Activated CD4-positive, alpha-beta T cell treated with anti-CD3 and anti-CD28 coated beads, Interleukin-2, amount 50 U/mL, for 24 hours (primary cell): Measurements from ENCODE around the gene C19orf33.
"Not testable (repeated sequence)": the region's sequence is repeated elsewhere in the genome, so short reads cannot be mapped to it uniquely, and the experiment has no call there.

ENCODE experiments used
- DNase-seq, 2 donors: peaks; one replicate each; pipeline ENCODE4 v3.0.0-alpha.2; 2020; ENCODE audit warnings: low read depth in 1 of 2, low spot score in 1 of 2

The C19orf33 gene

DNA sequence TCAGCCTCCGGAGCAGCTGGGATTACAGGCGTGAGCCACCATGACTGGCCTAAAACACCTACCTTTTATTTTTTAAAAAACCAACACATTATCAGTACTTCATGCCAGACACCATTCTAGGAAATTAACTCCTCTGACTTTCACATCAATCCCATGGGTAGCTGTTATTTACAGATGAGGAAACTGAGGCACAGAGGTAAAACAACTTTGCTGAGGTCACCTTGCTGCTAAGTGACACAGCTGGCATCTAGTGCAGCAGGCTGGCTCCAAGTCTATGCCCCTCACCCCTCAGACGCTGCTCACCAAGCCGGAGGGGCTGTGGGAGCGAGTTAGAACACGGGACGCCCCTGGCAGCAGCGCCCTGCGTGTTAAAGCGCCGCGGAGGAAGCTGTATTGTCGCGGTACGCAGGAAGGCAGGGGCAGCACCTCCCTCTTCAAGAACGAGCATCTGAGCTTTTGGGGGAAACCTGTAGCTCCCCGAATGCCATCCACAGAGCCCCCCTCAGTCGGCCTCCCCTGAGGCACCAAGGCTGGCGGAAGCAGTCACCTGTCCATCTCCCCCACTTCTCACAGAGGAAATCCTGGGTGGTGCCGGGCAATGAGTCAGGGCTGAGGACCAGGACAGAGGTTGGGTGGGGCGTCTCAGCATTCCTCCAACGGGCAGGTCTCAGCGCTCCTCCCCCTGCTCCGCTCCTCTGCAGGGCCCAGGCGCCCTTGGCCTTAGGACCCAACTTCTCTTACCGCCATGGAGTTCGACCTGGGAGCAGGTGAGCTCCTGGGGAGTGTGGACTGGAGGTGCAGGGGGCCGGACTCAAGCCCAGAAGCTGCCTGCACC, at the start of gene C19orf33:
C19orf33 (plus strand) TSS at position 735 of the 835 bp plus-strand sequence; CDS start at position 746, 11 bp downstream.
- DNase-seq: no peak

DNA sequence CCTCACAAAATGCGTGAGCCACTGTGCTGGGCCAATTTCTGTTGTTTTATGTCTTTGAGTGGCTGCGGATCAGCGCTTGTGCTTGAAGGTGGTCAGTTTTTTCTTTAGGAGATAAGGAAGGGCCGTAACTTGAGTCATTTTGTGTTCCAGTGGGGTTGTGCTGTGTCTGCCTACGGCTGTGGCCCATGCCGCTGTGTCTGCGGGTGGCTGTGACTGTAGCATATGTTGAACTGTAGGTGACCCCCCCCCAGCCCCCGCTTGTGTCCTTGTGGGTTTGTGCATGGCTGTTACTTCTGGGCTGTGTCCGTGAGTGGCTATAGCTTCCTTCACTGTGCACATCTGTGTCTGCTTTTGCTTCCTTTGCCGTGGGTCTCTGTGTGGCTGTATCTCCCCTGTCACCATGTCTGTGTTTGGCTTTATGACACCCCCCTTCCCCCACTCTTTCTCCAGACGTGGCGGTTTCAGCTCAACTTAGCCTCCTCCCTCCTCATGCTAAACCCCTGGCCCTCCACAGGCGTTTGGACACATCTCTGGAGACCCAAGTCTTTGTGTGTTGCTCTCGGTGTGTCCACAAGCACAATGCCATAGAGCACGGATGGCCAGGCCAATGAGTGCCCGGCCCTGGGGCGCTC, 48.6 kb upstream of the C19orf33 start:
- DNase-seq: no peak

DNA sequence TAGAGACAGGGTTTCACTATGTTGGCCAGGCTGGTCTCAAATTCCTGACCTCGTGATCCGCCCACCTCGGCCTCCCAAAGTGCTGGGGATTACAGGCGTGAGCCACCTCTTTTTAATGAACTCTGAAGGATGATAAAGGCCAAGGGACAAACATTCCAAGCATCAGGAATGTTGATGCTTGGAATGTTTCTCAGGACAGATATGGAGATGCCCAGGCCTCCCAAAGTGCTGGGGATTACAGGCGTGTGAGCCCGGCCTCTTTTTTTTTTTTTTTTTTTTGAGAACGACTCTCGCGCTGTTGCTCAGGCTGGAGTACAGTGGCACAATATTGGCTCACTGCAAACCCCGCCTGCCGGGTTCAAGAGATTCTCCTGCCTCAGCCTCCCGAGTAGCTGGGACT, 42.1 kb upstream of the C19orf33 start:
- DNase-seq: not testable (repeated sequence)

DNA sequence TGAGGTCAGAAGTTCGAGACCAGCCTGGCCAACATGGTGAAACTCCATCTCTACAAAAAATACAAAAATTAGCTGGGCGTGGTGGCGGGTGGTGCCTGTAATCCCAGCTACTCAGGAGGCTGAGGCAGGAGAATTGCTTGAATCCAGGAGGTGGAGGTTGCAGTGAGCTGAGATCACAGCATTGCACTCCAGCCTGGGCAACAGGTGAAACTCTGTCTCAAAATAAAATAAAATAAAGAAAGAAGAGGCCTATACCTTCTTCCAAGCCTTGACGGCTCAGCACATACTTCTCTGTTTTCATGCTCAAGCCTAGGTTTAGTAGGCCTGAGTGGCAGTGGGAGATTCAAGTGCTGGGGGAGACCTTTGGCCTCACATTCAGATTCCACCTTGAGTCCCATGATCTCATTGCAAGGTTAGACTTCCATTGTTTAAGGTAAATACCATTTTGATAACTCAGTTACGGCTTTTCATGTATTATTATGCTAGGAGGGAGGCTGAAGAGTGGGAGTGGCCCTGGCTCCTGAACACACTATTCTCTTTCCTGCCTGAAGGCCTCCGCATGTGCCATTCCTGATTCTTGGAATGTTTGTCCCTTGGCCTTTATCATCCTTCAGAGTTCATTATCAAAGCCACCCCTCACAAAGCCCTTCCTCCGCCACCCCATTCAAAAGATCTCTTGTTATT, 41.3 kb upstream of the C19orf33 start:
- DNase-seq: no peak

DNA sequence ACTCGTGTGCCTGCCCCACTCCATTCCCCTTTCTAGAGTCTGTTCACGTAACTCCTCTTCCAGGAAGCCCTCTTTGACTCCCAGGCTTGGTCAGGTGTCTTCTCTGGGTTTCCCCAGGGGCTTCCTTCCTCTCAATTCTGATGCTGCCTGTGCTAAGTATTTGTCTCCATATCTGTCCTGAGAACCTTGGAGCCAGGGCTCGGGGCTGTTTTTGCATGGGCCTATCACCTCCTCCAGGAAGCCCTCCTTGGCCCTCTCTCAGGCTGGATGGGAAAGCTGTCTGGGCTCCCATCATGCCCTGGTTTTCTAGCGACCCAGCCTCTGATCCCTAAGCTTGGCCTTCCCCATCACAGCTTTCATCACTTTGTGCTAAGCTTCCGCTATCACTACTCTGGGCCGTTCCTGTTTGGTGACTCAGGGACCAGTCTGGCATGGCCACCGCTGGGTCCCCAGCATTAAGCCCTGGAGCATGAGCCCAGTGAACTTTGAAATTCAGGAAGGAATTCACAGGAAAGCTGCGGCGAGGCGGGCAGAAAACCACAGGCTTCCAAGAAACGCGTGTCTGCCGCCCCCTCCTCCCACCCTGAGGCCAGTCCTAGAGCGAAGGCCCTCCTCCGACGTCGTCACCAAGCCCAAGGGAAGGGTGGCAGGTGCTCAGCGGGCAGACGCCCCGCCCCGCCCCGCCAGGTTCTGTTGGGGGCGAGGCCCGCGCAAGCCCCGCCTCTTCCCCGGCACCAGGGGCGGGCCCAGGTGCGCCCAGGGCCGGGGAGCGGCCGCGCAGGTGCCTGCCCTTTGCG, 40.2 kb upstream of the C19orf33 start:
- DNase-seq: peak in 1 of 2 donors; percentile 45

DNA sequence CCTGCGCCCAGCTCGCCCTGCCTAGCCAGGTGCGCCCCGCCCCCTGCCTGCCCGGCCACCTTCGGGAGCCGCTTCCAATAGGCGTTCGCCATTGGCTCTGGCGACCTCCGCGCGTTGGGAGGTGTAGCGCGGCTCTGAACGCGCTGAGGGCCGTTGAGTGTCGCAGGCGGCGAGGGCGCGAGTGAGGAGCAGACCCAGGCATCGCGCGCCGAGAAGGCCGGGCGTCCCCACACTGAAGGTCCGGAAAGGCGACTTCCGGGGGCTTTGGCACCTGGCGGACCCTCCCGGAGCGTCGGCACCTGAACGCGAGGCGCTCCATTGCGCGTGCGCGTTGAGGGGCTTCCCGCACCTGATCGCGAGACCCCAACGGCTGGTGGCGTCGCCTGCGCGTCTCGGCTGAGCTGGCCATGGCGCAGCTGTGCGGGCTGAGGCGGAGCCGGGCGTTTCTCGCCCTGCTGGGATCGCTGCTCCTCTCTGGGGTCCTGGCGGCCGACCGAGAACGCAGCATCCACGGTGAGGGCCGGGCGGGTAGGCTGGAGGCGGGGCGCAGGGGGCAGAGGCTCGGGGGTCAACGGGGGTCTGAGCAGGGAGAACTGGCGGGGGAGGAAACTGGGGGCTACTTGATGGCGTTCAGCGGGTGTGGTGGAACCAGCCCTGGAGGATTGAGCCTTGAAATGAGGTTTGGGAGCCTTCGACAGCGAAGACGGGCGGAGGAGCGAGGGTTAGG, 39.4 kb upstream of the C19orf33 start, which contains the start of gene SPINT2:
SPINT2 (plus strand) TSS at position 88 of the 727 bp plus-strand sequence; CDS start at position 408, 320 bp downstream.
- DNase-seq: peak; percentile 8 to 49

DNA sequence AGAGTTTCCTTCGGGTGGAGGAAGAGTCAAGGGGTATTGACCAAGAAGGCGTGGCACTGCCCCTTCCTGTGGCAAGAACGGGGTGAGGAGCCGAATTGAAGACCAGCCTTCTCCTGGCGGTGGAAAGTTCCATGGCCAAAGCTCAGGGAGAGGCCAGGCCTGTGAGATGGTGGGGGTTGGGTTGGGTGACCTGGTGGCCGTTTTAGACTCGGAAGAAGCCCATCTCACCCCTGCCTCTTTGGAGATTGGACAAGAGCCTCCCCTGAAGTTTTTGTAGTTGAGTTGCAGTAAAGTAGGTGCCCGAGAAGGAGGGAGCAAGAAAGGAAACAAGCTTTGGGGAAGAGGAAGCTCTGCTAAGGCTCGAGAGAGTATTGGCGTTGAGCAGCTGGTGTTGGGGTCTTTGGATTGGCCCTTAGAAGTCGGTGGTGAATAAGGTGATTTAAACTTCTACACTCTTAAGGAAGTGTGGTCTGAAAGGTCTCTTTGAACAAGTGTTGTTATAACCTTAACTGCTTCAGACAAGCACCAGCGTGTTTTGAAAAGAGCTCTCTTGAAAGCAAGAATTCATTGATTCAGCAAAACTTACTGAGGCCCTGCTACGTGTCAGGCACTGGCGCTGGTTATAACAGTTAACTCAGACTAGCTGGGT, 38.7 kb upstream of the C19orf33 start:
- DNase-seq: no peak

DNA sequence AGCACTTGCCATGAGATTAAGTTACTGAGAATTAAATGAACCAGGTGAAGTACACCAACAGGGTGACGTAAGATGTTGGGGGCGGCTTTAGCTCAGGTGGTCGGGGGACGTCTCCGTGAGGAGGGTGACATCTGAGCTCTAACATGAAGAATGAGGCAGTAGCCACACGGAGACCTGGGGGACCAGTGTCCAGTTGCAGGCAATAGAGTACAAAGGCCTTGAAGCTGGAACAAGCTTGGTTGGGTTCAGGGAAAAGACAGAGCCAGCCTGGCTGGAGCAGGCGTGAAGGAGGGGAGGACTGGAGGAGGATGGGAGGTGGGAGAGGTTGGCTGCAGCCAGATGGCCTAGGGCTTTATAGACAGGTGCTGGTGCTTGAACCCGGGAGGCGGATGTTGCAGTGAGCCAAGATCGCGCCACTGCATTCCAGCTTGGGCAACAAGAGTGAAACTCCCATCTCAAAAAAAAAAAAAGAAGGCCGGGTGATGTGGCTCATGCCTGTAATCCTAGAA, 38.1 kb upstream of the C19orf33 start:
- DNase-seq: no peak

DNA sequence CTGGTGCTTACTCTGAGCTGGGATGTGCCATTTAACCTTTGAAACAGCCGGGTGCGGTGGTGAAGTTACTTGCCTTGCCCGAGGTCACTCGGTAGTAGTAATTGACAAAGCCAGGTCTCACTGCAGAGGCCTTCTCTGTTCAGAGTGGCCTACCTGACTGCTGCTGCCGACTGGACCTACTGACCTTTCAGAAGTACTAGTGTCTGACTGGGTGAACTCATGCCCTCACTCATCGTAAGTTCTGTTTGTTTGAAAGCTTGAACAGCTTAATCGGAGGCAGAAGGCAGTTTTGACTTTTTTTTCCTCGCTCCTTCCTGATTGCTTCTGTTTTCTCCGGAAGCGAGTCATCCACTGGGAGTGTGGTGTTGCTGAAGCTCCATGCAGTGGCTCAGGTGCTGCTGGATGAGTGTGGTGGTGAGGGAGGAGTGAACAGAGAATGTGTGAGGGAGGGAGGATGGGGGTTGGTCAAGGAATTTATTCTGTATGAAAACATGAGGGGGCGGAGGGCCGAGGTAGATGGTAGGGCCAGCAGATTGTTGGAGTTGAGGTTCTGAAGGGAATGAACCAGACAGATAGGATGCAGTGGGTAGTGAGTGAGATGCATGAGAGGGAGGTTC, 37.0 kb upstream of the C19orf33 start:
- DNase-seq: no peak

DNA sequence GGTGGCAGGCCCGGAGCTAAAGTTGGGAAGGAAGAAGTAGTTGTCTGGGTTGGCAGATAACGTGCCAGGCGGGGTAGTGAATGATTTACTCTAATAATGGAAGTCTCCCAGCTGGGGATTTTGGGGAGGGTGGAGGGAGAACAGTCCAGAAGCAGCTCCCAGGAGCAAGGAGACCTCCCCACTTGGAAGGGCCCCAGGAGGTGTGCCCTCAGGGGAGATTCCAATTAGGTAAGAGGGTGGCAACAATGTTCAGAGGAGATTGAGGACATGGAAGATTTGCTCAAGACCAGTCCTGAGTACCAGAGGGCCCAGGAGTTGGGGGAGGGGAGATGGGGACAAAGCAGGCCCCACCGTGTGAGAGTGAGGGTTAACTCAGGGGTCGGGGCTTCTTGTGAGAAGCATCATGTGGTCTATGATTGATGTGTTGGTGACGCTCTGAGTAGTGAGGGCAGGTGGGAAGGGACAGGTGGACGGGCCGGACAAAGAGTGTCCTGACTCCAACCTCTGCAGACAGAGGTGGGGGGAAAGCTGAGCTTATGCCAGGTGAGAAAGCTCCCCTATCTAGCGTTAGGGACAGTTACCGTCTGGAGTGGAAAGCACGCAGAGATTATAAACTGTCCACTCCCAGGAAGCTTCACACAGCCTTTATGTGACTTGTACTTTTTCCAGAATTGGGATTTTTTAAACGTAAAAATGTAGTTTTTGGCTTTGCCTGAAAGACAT, 36.1 kb upstream of the C19orf33 start:
- no peak for DNase-seq

DNA sequence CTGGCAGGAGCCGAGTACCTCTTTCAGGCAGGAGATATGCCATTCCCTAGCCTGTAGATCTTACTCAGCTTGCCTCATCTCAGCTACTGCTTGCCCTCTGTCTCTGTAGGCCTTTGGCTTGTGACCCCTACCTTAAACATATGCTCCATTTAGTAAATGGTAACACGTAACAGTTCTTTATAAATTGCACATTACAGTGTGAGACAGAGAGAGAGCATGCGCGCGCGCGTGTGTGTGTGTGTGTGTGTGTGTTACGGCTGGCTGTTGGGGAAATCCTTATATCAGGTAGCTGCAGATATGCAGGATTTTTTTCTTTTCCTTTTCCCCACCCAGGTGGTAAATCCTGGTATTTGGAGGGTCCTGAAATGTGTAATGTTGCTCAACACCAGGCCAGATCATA, 35.5 kb upstream of the C19orf33 start:
- DNase-seq: no peak

DNA sequence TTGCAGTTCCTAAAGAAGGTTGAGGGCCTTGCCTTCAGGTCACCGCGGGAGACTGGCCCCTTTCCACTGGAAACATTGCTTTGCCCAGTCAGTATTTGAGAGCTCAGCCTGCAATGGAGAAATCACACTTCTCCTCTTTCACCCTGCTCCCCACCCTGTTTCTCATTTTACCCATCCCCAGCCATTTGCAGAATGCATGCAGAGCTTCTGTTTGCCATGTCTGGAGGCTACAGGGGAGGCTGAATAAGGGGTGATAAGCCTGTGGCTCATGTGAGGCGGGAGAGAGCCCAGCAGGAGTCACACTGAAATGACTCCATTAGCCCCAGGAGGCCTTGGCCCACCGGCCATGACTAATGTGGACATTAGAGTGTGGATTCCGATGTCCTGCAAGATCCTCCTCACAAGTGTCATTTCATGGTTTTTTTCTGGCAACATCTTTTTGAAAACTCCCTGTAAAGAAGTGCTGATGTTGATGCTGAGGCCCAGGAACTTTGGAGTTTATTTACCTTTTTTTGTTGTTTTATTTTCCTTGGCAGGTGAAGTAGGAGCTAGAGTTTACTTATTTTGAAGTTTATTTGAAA, 33.4 kb upstream of the C19orf33 start:
- DNase-seq: no peak

DNA sequence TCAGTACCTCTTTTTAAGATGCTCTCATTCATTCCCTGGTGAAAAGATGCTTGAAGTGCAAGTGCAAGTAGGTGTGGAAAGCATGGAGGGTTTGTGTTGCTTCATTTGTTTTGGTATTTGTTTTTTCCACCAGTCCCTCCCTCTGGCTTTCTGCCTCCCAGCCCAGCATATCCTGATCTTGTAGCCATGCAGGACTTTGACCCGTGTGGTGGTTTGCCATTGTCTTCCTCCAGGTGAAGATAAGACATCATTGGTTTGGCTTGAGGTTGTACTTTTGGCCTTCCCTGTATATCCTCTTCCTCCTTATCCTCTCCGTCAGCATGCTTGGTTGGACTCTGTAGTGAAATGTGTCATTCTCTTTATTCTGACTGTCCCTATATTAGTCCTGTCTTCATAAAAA, 30.6 kb upstream of the C19orf33 start:
- no peak for DNase-seq

DNA sequence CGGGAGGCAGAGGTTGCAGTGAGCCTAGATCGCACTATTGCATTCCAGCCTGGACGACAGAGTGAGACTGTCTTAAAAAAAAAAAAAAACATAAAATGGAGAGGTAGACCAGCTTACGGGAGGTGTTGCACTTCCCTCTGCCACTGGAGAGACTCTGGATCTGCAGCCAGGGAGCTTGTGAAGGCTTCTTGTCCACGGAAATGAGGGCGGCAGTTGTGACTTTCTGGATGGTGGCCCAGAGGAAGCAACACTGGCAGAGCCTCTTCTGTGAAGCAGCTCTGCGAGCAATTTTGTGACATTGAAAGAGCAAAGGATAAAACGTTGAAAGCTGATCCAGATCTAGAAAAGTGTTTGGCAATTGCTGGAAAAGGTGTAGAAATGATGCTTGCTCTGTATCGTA, 29.3 kb upstream of the C19orf33 start:
- DNase-seq: no peak

DNA sequence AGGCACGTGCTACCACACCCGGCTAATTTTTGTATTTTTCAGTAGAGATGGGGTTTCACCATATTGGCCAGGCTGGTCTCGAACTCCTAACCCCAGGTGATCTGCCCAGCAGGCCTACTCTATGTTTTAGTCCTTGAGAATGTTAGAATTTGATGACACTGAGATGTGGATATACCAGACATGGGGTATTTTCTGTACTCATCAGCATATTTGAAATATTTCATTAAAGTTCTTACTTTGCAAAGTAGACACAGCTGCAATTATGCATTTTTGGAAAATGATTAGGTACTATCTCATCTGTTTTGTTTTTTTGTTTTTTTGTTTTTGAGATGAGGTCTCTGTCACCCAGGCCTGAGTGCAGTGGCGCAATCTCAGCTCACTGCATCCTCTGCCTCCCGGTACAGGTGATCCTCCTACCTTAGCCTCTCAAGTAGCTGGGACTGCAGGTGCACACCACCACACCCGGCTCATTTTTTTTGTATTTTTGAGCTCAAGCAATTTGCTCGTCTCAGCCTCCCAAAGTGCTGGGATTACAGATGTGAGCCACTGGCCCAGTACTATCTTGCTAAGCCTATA, 27.0 kb upstream of the C19orf33 start:
- DNase-seq: no peak

DNA sequence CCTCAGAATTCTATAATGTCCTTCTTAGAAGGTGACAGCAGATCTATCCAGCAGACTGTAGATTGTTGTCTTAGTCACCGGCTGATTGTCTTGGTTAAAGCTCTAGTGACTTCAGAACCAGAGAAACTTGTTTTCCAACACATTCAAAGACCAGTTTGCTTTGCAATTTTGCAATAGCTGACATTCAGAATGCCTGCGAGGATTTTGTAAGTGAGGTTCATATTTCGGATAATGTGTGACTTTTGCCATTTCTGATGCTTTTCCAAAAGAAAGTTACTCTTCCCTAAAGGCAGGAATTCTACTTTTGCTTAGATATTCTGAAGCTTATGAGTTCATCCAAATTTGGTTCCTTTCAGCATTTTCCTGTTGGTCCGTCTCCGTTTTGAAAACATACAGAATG, 26.5 kb upstream of the C19orf33 start:
- no peak for DNase-seq

DNA sequence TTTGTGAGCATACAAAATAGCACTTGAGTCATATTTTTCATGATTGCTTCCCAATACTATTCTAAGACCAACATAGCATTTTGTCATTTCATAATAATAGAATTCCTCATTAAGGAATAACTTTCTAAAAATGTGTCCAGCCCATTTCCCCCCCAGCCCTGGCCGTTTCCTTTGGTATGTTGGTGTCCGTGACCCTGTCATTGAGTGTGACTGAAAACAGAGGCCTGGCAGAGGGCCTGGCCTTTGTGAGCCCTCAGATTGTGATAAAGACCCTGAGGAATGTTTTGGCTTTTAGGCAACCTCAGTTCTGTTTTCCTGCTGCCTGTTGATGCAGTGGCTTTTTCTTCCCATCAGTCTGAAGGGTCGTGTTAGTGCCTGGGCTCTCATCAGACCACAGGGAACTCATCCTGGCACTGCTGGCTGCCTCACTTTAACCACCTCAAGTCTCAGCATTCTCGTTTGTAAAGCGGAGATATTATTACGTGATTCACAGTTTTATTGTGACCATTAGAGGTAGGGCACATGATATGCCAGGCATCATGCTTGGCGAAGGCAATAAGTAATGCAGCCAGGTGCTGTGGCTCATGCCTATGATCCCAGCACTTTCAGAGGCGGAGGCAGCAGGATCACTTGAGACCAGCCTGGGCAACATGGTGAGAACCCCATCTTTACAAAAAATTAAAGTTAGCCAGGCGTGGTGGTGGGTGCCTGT, 25.9 kb upstream of the C19orf33 start:
- DNase-seq: no peak
